GM21825 (cell line): ENCODE data around the gene TPP1.

Source experiments
- ATAC-seq: cut with Tn5 transposase; IDR thresholded peaks from one replicate; pipeline ENCODE4 v1.9.1; 2021; ENCODE audit warnings: mild to moderate bottlenecking, moderate library complexity; ENCODE audit not compliant: unreplicated experiment

The TPP1 gene

GRCh38 chr11:6596239-6596877, 22.9 kb downstream of the TPP1 start:
- ATAC-seq, result no peak

GRCh38 chr11:6594142-6594768, 25.0 kb downstream of the TPP1 start:
- no peak for ATAC-seq

GRCh38 chr11:6588018-6588417, 31.2 kb downstream of the TPP1 start:
- no peak for ATAC-seq

GRCh38 chr11:6587360-6587953, 31.8 kb downstream of the TPP1 start:
- no peak for ATAC-seq

- no peak for ATAC-seq
These were observed 32.5 kb downstream of the TPP1 start for GRCh38 chr11:6586434-6587359.

GRCh38 chr11:6584528-6584927, 34.7 kb downstream of the TPP1 start:
- no peak for ATAC-seq

- no peak for ATAC-seq
These were observed 35.6 kb downstream of the TPP1 start for GRCh38 chr11:6583584-6583983.

GRCh38 chr11:6579681-6580080, 39.5 kb downstream of the TPP1 start:
- ATAC-seq, result no peak

- ATAC-seq, result no peak
These were observed 41.1 kb downstream of the TPP1 start for GRCh38 chr11:6578134-6578533.

GRCh38 chr11:6576471-6577373, 42.5 kb downstream of the TPP1 start:
- ATAC-seq, result no peak

- no peak for ATAC-seq
These were observed 44.2 kb downstream of the TPP1 start for GRCh38 chr11:6574816-6575715.

- no peak for ATAC-seq
These were observed 47.0 kb downstream of the TPP1 start for GRCh38 chr11:6572215-6572614.

GRCh38 chr11:6571434-6572008, 47.7 kb downstream of the TPP1 start:
- no peak for ATAC-seq

GRCh38 chr11:6570691-6571427, 48.4 kb downstream of the TPP1 start:
- ATAC-seq, result no peak

- no peak for ATAC-seq
These were observed 49.5 kb downstream of the TPP1 start for GRCh38 chr11:6569706-6570105.

GRCh38 chr11:6568191-6568918, 50.9 kb downstream of the TPP1 start:
- ATAC-seq, result no peak

GRCh38 chr11:6567371-6567745, 51.9 kb downstream of the TPP1 start:
- no peak for ATAC-seq
